H1 (cell line): Measurements from ENCODE around the gene ARHGAP25. TPM values are rescaled to one million over a fixed set of nuclear protein-coding genes. Genes with fewer than 3 reads are reported as not detected.

Experiments
- CTCF ChIA-PET: fragments of 300-600 bp; sonication (Branson Sonifier 250); formaldehyde crosslinking; loops from one replicate; lab custom pipeline; 2021; ENCODE audit not compliant: partially characterized antibody; lab: Charles Lee
- POLR2A ChIA-PET: fragments of 300-600 bp; sonication (Branson Sonifier 250); formaldehyde crosslinking; loops from one replicate; lab custom pipeline; 2021; ENCODE audit warnings: inconsistent platforms; ENCODE audit not compliant: partially characterized antibody; lab: Charles Lee
- DNase-seq, 2 experiments: peaks; one replicate each; pipeline versions ENCODE4 v3.0.0 to v3.0.0-alpha.2; 2010 to 2022; ENCODE audit warnings: low spot score in 2 of 2, low read depth in 1 of 2, mixed read lengths in 1 of 2
- FAIRE-seq: peaks from 2 replicates; lab custom pipeline; 2011; peaks lifted over from hg19 to GRCh38; lab: Jason Lieb, UNC
- H2AFZ ChIP-seq: 2 replicates; pipeline ENCODE4 v1.8.1; 2012; ENCODE audit warnings: low read length, inconsistent platforms
- H2AK5ac ChIP-seq: 2 replicates; pipeline ENCODE4 v1.6.1; 2013; ENCODE audit warnings: low read depth, low read length
- H2BK120ac ChIP-seq: replicated peaks from 2 replicates; pipeline ENCODE3; 2013; ENCODE audit warnings: low read depth, low read length, inconsistent platforms
- H2BK12ac ChIP-seq: 2 replicates; pipeline ENCODE4 v1.6.1; 2013; ENCODE audit warnings: low read depth, low read length
- H2BK15ac ChIP-seq: 2 replicates; pipeline ENCODE4 v1.6.1; 2013; ENCODE audit warnings: low read length
- H2BK20ac ChIP-seq: 2 replicates; pipeline ENCODE4 v1.6.1; 2013; ENCODE audit warnings: low read length
- H2BK5ac ChIP-seq: 2 replicates; pipeline ENCODE4 v1.6.1; 2013; ENCODE audit warnings: low read depth, low read length
- H3K14ac ChIP-seq: 2 replicates; pipeline ENCODE4 v1.6.1; 2013; ENCODE audit warnings: inconsistent platforms; ENCODE audit not compliant: insufficient read length
- H3K18ac ChIP-seq: 2 replicates; pipeline ENCODE4 v1.6.1; 2013; ENCODE audit warnings: low read length; ENCODE audit errors: extremely low read depth
- H3K23ac ChIP-seq: 2 replicates; pipeline ENCODE4 v1.6.1; 2013; ENCODE audit warnings: inconsistent platforms; ENCODE audit not compliant: insufficient read length
- H3K23me2 ChIP-seq: 2 replicates; pipeline ENCODE4 v1.6.1; 2013; ENCODE audit warnings: low read depth, low read length
- H3K27ac ChIP-seq: 2 replicates; pipeline ENCODE4 v1.6.1; 2011; ENCODE audit warnings: low read depth, low read length, inconsistent platforms
- H3K27me3 ChIP-seq, 4 experiments: replicated peaks in 1 of 4; 1 replicate in 1 of 4; 2 replicates in 3 of 4; pipeline versions ENCODE4 v1.6.1 to v1.8.1; 2011 to 2013; ENCODE audit warnings: low read length in 3 of 4, mild to moderate bottlenecking in 3 of 4, inconsistent platforms in 2 of 4, mixed read lengths in 2 of 4, moderate library complexity in 1 of 4; ENCODE audit not compliant: control insufficient read depth in 3 of 4, insufficient read depth in 3 of 4; ENCODE audit errors: extremely low read depth in 1 of 4
- H3K36me3 ChIP-seq, 4 experiments: 2 replicates each; pipeline versions ENCODE4 v1.6.1 to v1.8.1; 2011 to 2013; ENCODE audit warnings: mild to moderate bottlenecking in 4 of 4, low read length in 3 of 4, moderate library complexity in 2 of 4, control low read depth in 1 of 4, inconsistent platforms in 1 of 4; ENCODE audit not compliant: insufficient read depth in 4 of 4, control insufficient read depth in 2 of 4
- H3K4ac ChIP-seq: replicated peaks from 2 replicates; pipeline ENCODE3; 2013; ENCODE audit warnings: low read length, low read depth, mixed read lengths, inconsistent platforms; ENCODE audit not compliant: insufficient read length
- H3K4me1 ChIP-seq, 4 experiments: replicated peaks in 1 of 4; 1 replicate in 1 of 4; 2 replicates in 3 of 4; pipeline versions ENCODE4 v1.6.1 to v1.8.1; 2011 to 2013; ENCODE audit warnings: low read length in 3 of 4, inconsistent platforms in 2 of 4, mixed read lengths in 1 of 4; ENCODE audit not compliant: insufficient read depth in 4 of 4, control insufficient read depth in 3 of 4
- H3K4me2 ChIP-seq, 2 experiments: 2 replicates each; pipeline versions ENCODE4 v1.6.1 to v1.8.1; 2011 to 2013; ENCODE audit warnings: low read depth in 2 of 2, low read length in 2 of 2, control low read depth in 1 of 2, inconsistent platforms in 1 of 2, mild to moderate bottlenecking in 1 of 2; ENCODE audit not compliant: insufficient read depth in 1 of 2
- H3K4me3 ChIP-seq, 4 experiments: fragments of 200-600, 300-600 bp in 1 of 4; sonication (generic), shearing (Covaris generic), sonication (Bioruptor Twin) in 1 of 4; 2 replicates each; pipeline versions ENCODE4 v1.5.1 to v1.8.1; 2011 to 2016; ENCODE audit warnings: low read length in 4 of 4, low read depth in 3 of 4, control low read depth in 2 of 4, inconsistent platforms in 2 of 4, mild to moderate bottlenecking in 2 of 4, mixed read lengths in 1 of 4, moderate library complexity in 1 of 4; ENCODE audit not compliant: insufficient read depth in 2 of 4; ENCODE audit errors: extremely low read depth in 1 of 4
- H3K56ac ChIP-seq: replicated peaks from 2 replicates; pipeline ENCODE3; 2013; ENCODE audit warnings: low read depth, mild to moderate bottlenecking, mixed read lengths, low read length, inconsistent platforms; ENCODE audit not compliant: insufficient read length
- H3K79me1 ChIP-seq: 2 replicates; pipeline ENCODE4 v1.6.1; 2013; ENCODE audit warnings: low read depth, low read length, control low read depth
- H3K79me2 ChIP-seq, 2 experiments: 2 replicates each; pipeline versions ENCODE4 v1.6.1 to v1.8.1; 2012 to 2013; ENCODE audit warnings: low read length in 2 of 2, mild to moderate bottlenecking in 2 of 2, inconsistent platforms in 1 of 2; ENCODE audit not compliant: insufficient read depth in 2 of 2, control insufficient read depth in 1 of 2
- H3K9ac ChIP-seq, 4 experiments: replicated peaks in 1 of 4; 1 replicate in 1 of 4; 2 replicates in 3 of 4; pipeline versions ENCODE4 v1.6.1 to v1.8.1; 2011 to 2013; ENCODE audit warnings: low read depth in 3 of 4, low read length in 3 of 4, control low read depth in 2 of 4, mild to moderate bottlenecking in 2 of 4, moderate library complexity in 2 of 4, inconsistent platforms in 1 of 4; ENCODE audit errors: extremely low read depth in 1 of 4
- H3K9me3 ChIP-seq, 2 experiments: 2 replicates each; pipeline versions ENCODE4 v1.6.1 to v1.8.1; 2012 to 2013; ENCODE audit warnings: mild to moderate bottlenecking in 2 of 2, moderate library complexity in 2 of 2, control low read depth in 1 of 2, inconsistent platforms in 1 of 2, low read depth in 1 of 2, low read length in 1 of 2, mixed read lengths in 1 of 2; ENCODE audit not compliant: insufficient read depth in 2 of 2
- H4K20me1 ChIP-seq, 2 experiments: replicated peaks in 1 of 2; 2 replicates each; pipeline versions ENCODE3 to v1.8.1; 2011 to 2013; ENCODE audit warnings: inconsistent platforms in 2 of 2, low read length in 2 of 2, mild to moderate bottlenecking in 1 of 2; ENCODE audit not compliant: insufficient read depth in 2 of 2, control insufficient read depth in 1 of 2
- H4K5ac ChIP-seq: 2 replicates; pipeline ENCODE4 v1.6.1; 2013; ENCODE audit warnings: low read length, low read depth, mixed read lengths, inconsistent platforms; ENCODE audit not compliant: insufficient read length
- H4K8ac ChIP-seq: 2 replicates; pipeline ENCODE4 v1.8.0; 2013; ENCODE audit warnings: mild to moderate bottlenecking, moderate library complexity, low read length, inconsistent platforms; ENCODE audit not compliant: insufficient read depth; ENCODE audit errors: extremely low read depth
- H4K91ac ChIP-seq: replicated peaks from 2 replicates; pipeline ENCODE3; 2013; ENCODE audit warnings: low read length, mixed read lengths, inconsistent platforms; ENCODE audit not compliant: insufficient read length
- BRCA1 ChIP-seq: IDR thresholded peaks from 2 replicates; pipeline ENCODE4 v1.6.1; 2012; ENCODE audit warnings: low read depth, low read length, improper control_type of control experiment
- CBX8 ChIP-seq: fragments of 300-800, 300-1000 bp; sonication (generic); IDR thresholded peaks from 2 replicates; pipeline ENCODE4 v1.7.1; 2016; ENCODE audit warnings: low read depth, low read length, borderline replicate concordance
- CHD1 ChIP-seq: IDR thresholded peaks from 2 replicates; pipeline ENCODE4 v1.6.1; 2012; ENCODE audit warnings: low read depth, low read length, improper control_type of control experiment
- CHD2 ChIP-seq: IDR thresholded peaks from 2 replicates; pipeline ENCODE4 v1.6.1; 2012; ENCODE audit warnings: low read length, improper control_type of control experiment
- CREB1 ChIP-seq: IDR thresholded peaks from 2 replicates; pipeline ENCODE4 v1.6.1; 2012; ENCODE audit warnings: inconsistent platforms
- CTBP2 ChIP-seq: IDR thresholded peaks from 2 replicates; pipeline ENCODE4 v1.7.0; 2011; ENCODE audit warnings: borderline replicate concordance, mild to moderate bottlenecking, moderate library complexity, mixed read lengths, low read length; ENCODE audit not compliant: insufficient read depth, insufficient read length
- E2F6 ChIP-seq: IDR thresholded peaks from 2 replicates; pipeline ENCODE4 v1.6.1; 2012; ENCODE audit warnings: inconsistent platforms
- GABPA ChIP-seq: IDR thresholded peaks from 2 replicates; pipeline ENCODE4 v1.6.1; 2011; ENCODE audit warnings: mild to moderate bottlenecking, low read length, moderate library complexity, borderline replicate concordance; ENCODE audit not compliant: insufficient read depth
- JUN ChIP-seq: IDR thresholded peaks from 2 replicates; pipeline ENCODE4 v1.6.1; 2011; ENCODE audit warnings: low read depth, mild to moderate bottlenecking, improper control_type of control experiment, low read length
- KDM5A ChIP-seq: fragments of 200-600 bp; IDR thresholded peaks from 2 replicates; pipeline ENCODE4 v1.7.1; 2012; ENCODE audit warnings: mild to moderate bottlenecking, low read length, inconsistent platforms, mixed read lengths
- PHF8 ChIP-seq: fragments of 200-600 bp; sonication (generic); conservative IDR thresholded peaks from 2 replicates; pipeline ENCODE4 v1.7.1; 2012; ENCODE audit warnings: low read depth, mild to moderate bottlenecking, inconsistent platforms, low read length, moderate library complexity
- RNF2 ChIP-seq: fragments of 200-900, 300-1000 bp; sonication (generic); IDR thresholded peaks from 2 replicates; pipeline ENCODE4 v1.7.1; 2016; ENCODE audit warnings: borderline replicate concordance, low read depth, mild to moderate bottlenecking, antibody characterized with exemption, low read length; ENCODE audit not compliant: poor library complexity, severe bottlenecking; ENCODE audit errors: missing control alignments
- SAP30 ChIP-seq: fragments of 300-600 bp; sonication (generic); IDR thresholded peaks from 2 replicates; pipeline ENCODE4 v1.7.1; 2012; ENCODE audit warnings: low read length, moderate library complexity, mild to moderate bottlenecking, inconsistent platforms; ENCODE audit not compliant: insufficient read depth, insufficient replicate concordance
- SP1 ChIP-seq: IDR thresholded peaks from 2 replicates; pipeline ENCODE4 v1.6.1; 2011; ENCODE audit warnings: low read depth, low read length
- WGBS, 2 experiments: shearing (Covaris generic) in 1 of 2; methylation state at CpG; one replicate each; pipeline versions ENCODE4 v1.1.6 to v1.1.7; 2013 to 2015; ENCODE audit warnings: low lambda C conversion rate in 2 of 2, mixed read lengths in 2 of 2, inconsistent platforms in 1 of 2, low coverage in 1 of 2, missing lambda C conversion rate in 1 of 2; ENCODE audit not compliant: insufficient replicate concordance in 2 of 2, insufficient coverage in 1 of 2, insufficient read length in 1 of 2; ENCODE audit errors: extremely low coverage in 1 of 2, missing lambda C conversion rate in 1 of 2; 5-methylcytosine and 5-hydroxymethylcytosine counted together
- polyA plus RNA-seq, 7 experiments: library from polyadenylated mRNA; depleted of rRNA in 3 of 7; stranded (reverse) in 5 of 7; unstranded in 2 of 7; fragments of >200 nt in 5 of 7; fragments of 200-250 nt in 2 of 7; gene quantifications; 1 replicate in 5 of 7; 2 replicates in 1 of 7; 4 replicates in 1 of 7; pipeline versions ENCODE4 v1.2.1 to v1.2.3, GENCODE V29; 2011 to 2013; ENCODE audit warnings: missing spikeins in 2 of 7, mixed read lengths in 2 of 7
- total RNA-seq: library from RNA; stranded (reverse); fragmentation: NEBNext Ultra II Directional; extraction: Animal tissue kit (Norgen Biotek cat#: 25700); gene quantifications from 2 replicates; pipeline ENCODE4 v1.2.1, GENCODE V29; 2021

Gene ARHGAP25
- total and polyA plus RNA-seq, 2 of the 8 experiments (the other 6 are each of a cell fraction or from before 2014, with no cell fraction given): 1.00 to 1.2 TPM

DNA sequence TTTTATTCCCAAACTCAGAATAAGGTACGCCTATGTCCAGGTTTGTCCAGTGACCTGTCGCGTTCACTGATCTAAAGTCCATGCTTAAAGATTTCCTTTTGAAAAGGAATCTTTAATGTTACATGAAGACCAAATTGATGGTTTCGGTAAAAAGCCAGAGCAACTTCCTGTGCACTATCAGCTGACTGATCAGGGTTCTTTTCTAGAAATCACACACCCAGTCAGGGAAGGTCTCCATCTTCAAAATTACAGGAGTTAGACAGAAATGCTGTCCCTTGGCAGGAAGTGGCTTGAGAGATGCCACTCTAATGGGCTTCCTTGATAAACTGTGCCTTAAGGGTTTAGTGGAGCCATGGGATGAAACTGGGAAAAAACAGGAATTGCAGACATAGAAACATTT lies 14.7 kb upstream of the ARHGAP25 start:
- POLR2A ChIA-PET: no interaction called here
- Histone ChIP-seq H2BK20ac (no peak overlapping the region), H3K9ac (no peak overlapping the region), H3K14ac (no peak overlapping the region), H4K5ac (no peak overlapping the region), H3K79me2 (no peaks in the 10 kb centered on the region), H3K56ac (no peak overlapping the region), H3K4me2 (no peak overlapping the region), H3K27ac (no peak overlapping the region), H4K8ac (no peak overlapping the region), H3K4me1 (no peaks in the 10 kb centered on the region), H3K27me3 (no peaks in the 10 kb centered on the region), H2AFZ (no peak overlapping the region), H3K36me3 (no peaks in the 10 kb centered on the region), H3K79me1 (no peaks in the 10 kb centered on the region), H3K23me2 (no peaks in the 10 kb centered on the region), H3K4ac (no peak overlapping the region), H2BK15ac (no peak overlapping the region), H4K91ac (no peak overlapping the region), H2BK12ac (no peak overlapping the region), H4K20me1 (no peaks in the 10 kb centered on the region), H3K18ac (no peak overlapping the region), H2BK5ac (no peak overlapping the region), H2AK5ac (no peak overlapping the region), H3K9me3 (no peaks in the 10 kb centered on the region), H3K4me3 (no peak overlapping the region), H3K23ac (no peak overlapping the region), H2BK120ac (no peak overlapping the region)
- no peak for DNase-seq
- CTCF ChIA-PET: interaction anchor here (4.5 kb wide), 1 partner anchor 10 kb away, joined by 30 read pairs; no protein-coding TSS in a partner anchor
- 94% methylated on average over 4 of the region's 4 CpGs; no CpG with 5 or more reads in 1 of the 2 experiments for WGBS, 2 experiments
- no peak for FAIRE-seq
- TF ChIP-seq CTBP2 (no peak), CHD2 (no peak), SP1 (no peak), PHF8 (no peak), E2F6 (no peak), CBX8 (no peak), KDM5A (no peak), CREB1 (no peak), JUN (no peak), CHD1 (no peak), SAP30 (no peak), RNF2 (no peak), BRCA1 (no peak), GABPA (no peak)
